ENCODE results near the gene SLC49A3. TPM values are rescaled to one million over a fixed set of nuclear protein-coding genes. Genes with fewer than 3 reads are reported as not detected.
"Not testable (repeated sequence)": the region's sequence is repeated elsewhere in the genome, so short reads cannot be mapped to it uniquely, and the experiment has no call there.

Gene SLC49A3
- 0.42 and 1.9 TPM in 2 replicates for total RNA-seq
- polyA plus RNA-seq = 0.47 and 2.3 TPM in 2 replicates

GRCh38 chr4:688854-689681 lies at the start of gene SLC49A3:
Gene SLC49A3 (minus strand): TSS chr4:689151. CDS start chr4:689127, 24 bp downstream.
- Histone ChIP-seq H3K36me3 (no peaks in the 10 kb centered on the region), H3K9me3 (ENCODE audit: low read depth) (no peaks in the 10 kb centered on the region), H3K4me3 (no peak within 1 kb of the TSS), H3K27me3 (peaks cover 11% of the 10 kb centered on the region), H3K4me1 (ENCODE audit: low read depth) (no peaks in the 10 kb centered on the region), H3K27ac (no peak within 1 kb of the TSS)
- peak in 1 of 2 donors; percentile 30 for DNase-seq (ENCODE audit: low read depth in 1 of 2, low spot score in 1 of 2)
- TF ChIP-seq CTCF (IDR thresholded peaks at IDR 0.05; ENCODE audit: low read depth, low read length) = no peak

GRCh38 chr4:736561-736960 lies 47.6 kb upstream of the SLC49A3 start:
- peaks cover 43% of the 10 kb centered on the region for H3K36me3 ChIP-seq
- not testable (repeated sequence) for H3K4me3 ChIP-seq; H3K27ac ChIP-seq; H3K9me3 ChIP-seq (ENCODE audit: low read depth); H3K27me3 ChIP-seq; DNase-seq (ENCODE audit: low read depth in 1 of 2, low spot score in 1 of 2); H3K4me1 ChIP-seq (ENCODE audit: low read depth)

- peaks cover 43% of the 10 kb centered on the region for H3K36me3 ChIP-seq
Measured at GRCh38 chr4:735583-735982, 46.6 kb upstream of the SLC49A3 start.

GRCh38 chr4:734951-735350 lies 46.0 kb upstream of the SLC49A3 start:
- H3K36me3 ChIP-seq = peaks cover 43% of the 10 kb centered on the region
- no peak for TF ChIP-seq CTCF (IDR thresholded peaks at IDR 0.05; ENCODE audit: low read depth, low read length)
- no peaks in the 10 kb centered on the region for H3K4me1 ChIP-seq (ENCODE audit: low read depth)
- H3K27ac ChIP-seq = no peak overlapping the region
- H3K9me3 ChIP-seq (ENCODE audit: low read depth) = no peaks in the 10 kb centered on the region
- H3K4me3 ChIP-seq = no peak overlapping the region
- DNase-seq (ENCODE audit: low read depth in 1 of 2, low spot score in 1 of 2) = no peak
- no peaks in the 10 kb centered on the region for H3K27me3 ChIP-seq

More at GRCh38 chr4:735583-735982, 46.6 kb upstream of the SLC49A3 start:
- TF ChIP-seq CTCF (IDR thresholded peaks at IDR 0.05; ENCODE audit: low read depth, low read length) = no peak
- DNase-seq (ENCODE audit: low read depth in 1 of 2, low spot score in 1 of 2) = no peak
- H3K4me3 ChIP-seq = no peak overlapping the region
- no peaks in the 10 kb centered on the region for H3K9me3 ChIP-seq (ENCODE audit: low read depth)
- H3K27ac ChIP-seq = no peak overlapping the region
- H3K27me3 ChIP-seq = no peaks in the 10 kb centered on the region
- no peaks in the 10 kb centered on the region for H3K4me1 ChIP-seq (ENCODE audit: low read depth)

- no peak overlapping the region for H3K27ac ChIP-seq
- no peaks in the 10 kb centered on the region for H3K9me3 ChIP-seq (ENCODE audit: low read depth)
- no peak overlapping the region for H3K4me3 ChIP-seq
- TF ChIP-seq CTCF (IDR thresholded peaks at IDR 0.05; ENCODE audit: low read depth, low read length) = no peak
- peaks cover 36% of the 10 kb centered on the region for H3K36me3 ChIP-seq
- no peaks in the 10 kb centered on the region for H3K4me1 ChIP-seq (ENCODE audit: low read depth)
- no peaks in the 10 kb centered on the region for H3K27me3 ChIP-seq
- DNase-seq (ENCODE audit: low read depth in 1 of 2, low spot score in 1 of 2) = no peak
Measured at GRCh38 chr4:734075-734474, 45.1 kb upstream of the SLC49A3 start.

GRCh38 chr4:733631-733980 lies 44.7 kb upstream of the SLC49A3 start:
- H3K27ac ChIP-seq = no peak overlapping the region
- no peak overlapping the region for H3K4me3 ChIP-seq
- H3K9me3 ChIP-seq (ENCODE audit: low read depth) = no peaks in the 10 kb centered on the region
- no peaks in the 10 kb centered on the region for H3K27me3 ChIP-seq
- peaks cover 35% of the 10 kb centered on the region for H3K36me3 ChIP-seq
- DNase-seq (ENCODE audit: low read depth in 1 of 2, low spot score in 1 of 2) = no peak
- H3K4me1 ChIP-seq (ENCODE audit: low read depth) = no peaks in the 10 kb centered on the region
- no peak for TF ChIP-seq CTCF (IDR thresholded peaks at IDR 0.05; ENCODE audit: low read depth, low read length)
